Psoas muscle (tissue), 8 donors: Measurements from ENCODE around the gene VGLL3. TPM values are rescaled to one million over a fixed set of nuclear protein-coding genes. Genes with fewer than 3 reads are reported as not detected.
"Not testable (repeated sequence)": the region's sequence is repeated elsewhere in the genome, so short reads cannot be mapped to it uniquely, and the experiment has no call there.

Source experiments
- ATAC-seq, 4 donors: fragments of 200-7000 bp; cut with Tn5 transposase; one replicate each; pipeline ENCODE4 v1.9.1; 2020; ENCODE audit warnings: moderate library complexity in 3 of 4, mild to moderate bottlenecking in 2 of 4
- DNase-seq, 2 donors: peaks; one replicate each; pipeline ENCODE4 v3.0.0-alpha.2; 2020
- H3K27ac ChIP-seq: fragments of 200-600 bp; one replicate; pipeline ENCODE4 v1.8.0; 2022
- H3K27me3 ChIP-seq, 3 donors: fragments of 200-600 bp in 1 of 3; one replicate each; pipeline versions ENCODE4 v1.6.1 to v1.8.0; 2013 to 2022; ENCODE audit warnings: low read length in 2 of 3, mild to moderate bottlenecking in 2 of 3, moderate library complexity in 1 of 3; ENCODE audit not compliant: insufficient read depth in 3 of 3
- H3K36me3 ChIP-seq, 2 donors: fragments of 200-600 bp in 1 of 2; one replicate each; pipeline versions ENCODE4 v1.6.1 to v1.8.0; 2013 to 2022; ENCODE audit warnings: low read depth in 1 of 2, mild to moderate bottlenecking in 1 of 2, moderate library complexity in 1 of 2; ENCODE audit not compliant: insufficient read depth in 1 of 2
- H3K4me1 ChIP-seq: fragments of 200-600 bp; one replicate; pipeline ENCODE4 v1.8.0; 2022
- H3K4me3 ChIP-seq: fragments of 200-600 bp; one replicate; pipeline ENCODE4 v1.8.0; 2022; ENCODE audit warnings: mild to moderate bottlenecking
- H3K9me3 ChIP-seq: fragments of 200-600 bp; one replicate; pipeline ENCODE4 v1.8.0; 2022
- WGBS, 3 donors: extraction: QIAGEN DNeasy Blood & Tissue Kit; methylation state at CpG; one replicate each; pipeline versions ENCODE4 v1.1.6 to v1.1.7; 2013; 5-methylcytosine and 5-hydroxymethylcytosine counted together
- intact Hi-C, 2 donors: fragments of 100-400 bp; cut with DNase I; formaldehyde crosslinking; loops; one replicate each; pipeline versions ENCODE4 v1.11.0 to v1.14.2; 2022
- polyA plus RNA-seq, 3 donors: library from polyadenylated mRNA; stranded (reverse); fragments of 200-250 nt; gene quantifications; one replicate each; pipeline ENCODE4 v1.2.3, GENCODE V29; 2013
- total RNA-seq, 4 donors: library from RNA; stranded (reverse); fragmentation: NEBNext Ultra II Directional in 2 of 4; extraction: Animal tissue kit (Norgen Biotek cat#: 25700) in 2 of 4; gene quantifications; one replicate each; pipeline versions ENCODE4 v1.2.1 to v1.2.4, GENCODE V29; 2021 to 2023
- TF ChIP-seq, protein P1 (sequence below): fragments of 200-600 bp; IDR thresholded peaks from one replicate; pipeline ENCODE4 v1.8.0; 2022; ENCODE audit warnings: antibody characterized with exemption
- donor health status: healthy with polysubstance abuse.
- donor health status: DM: no; HTN: no; CAD: no; lungs with moderate emphysema.
- donor health status: Bipolar disorder and iron deficiency.
- donor health status: healthy.
- donor health status: DM: yes; HTN: yes; CAD: no.
- donor health status: DM: no; HTN: no; CAD: no.
- donor health status: DM: no; HTN: no; CAD: no.
- donor health status: DM: yes; HTN: yes; CAD: no.

The VGLL3 gene
- total and polyA plus RNA-seq, 7 donors, result 1.2 to 15.1 (median 3.2) TPM

DNA sequence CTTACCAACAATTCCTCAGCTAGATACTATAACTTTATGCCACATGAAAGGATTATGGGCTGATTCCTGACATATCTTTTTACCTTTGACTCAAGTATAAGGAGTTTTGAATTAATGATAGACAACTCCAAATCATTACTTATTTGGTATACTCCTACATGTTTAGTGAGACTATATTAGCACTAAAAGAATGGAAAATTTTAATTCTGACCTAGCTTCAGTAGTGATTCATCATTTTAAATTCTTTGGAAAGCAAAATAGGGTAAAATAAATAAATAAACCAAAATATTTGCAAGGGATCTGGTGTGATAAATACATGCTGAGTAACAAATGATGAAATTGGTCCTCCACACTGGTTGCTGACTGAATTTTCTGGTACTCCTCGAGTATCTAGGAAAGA lies 42.3 kb upstream of the VGLL3 start:
- Histone ChIP-seq H3K27ac (no peak overlapping the region), H3K4me3 (no peak overlapping the region), H3K4me1 (no peaks in the 10 kb centered on the region), H3K27me3 (no peaks in the 10 kb centered on the region), H3K9me3 (no peaks in the 10 kb centered on the region), H3K36me3 (no peaks in the 10 kb centered on the region)
- DNase-seq, result no peak
- TF ChIP-seq, protein P1, sequence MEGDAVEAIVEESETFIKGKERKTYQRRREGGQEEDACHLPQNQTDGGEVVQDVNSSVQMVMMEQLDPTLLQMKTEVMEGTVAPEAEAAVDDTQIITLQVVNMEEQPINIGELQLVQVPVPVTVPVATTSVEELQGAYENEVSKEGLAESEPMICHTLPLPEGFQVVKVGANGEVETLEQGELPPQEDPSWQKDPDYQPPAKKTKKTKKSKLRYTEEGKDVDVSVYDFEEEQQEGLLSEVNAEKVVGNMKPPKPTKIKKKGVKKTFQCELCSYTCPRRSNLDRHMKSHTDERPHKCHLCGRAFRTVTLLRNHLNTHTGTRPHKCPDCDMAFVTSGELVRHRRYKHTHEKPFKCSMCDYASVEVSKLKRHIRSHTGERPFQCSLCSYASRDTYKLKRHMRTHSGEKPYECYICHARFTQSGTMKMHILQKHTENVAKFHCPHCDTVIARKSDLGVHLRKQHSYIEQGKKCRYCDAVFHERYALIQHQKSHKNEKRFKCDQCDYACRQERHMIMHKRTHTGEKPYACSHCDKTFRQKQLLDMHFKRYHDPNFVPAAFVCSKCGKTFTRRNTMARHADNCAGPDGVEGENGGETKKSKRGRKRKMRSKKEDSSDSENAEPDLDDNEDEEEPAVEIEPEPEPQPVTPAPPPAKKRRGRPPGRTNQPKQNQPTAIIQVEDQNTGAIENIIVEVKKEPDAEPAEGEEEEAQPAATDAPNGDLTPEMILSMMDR, result no peak
- ATAC-seq, result no peak
- WGBS, 3 donors, result 54 to 82% (median 63%) methylated on average over 1 of the region's 1 CpG
- intact Hi-C loops, result no loop called here

DNA sequence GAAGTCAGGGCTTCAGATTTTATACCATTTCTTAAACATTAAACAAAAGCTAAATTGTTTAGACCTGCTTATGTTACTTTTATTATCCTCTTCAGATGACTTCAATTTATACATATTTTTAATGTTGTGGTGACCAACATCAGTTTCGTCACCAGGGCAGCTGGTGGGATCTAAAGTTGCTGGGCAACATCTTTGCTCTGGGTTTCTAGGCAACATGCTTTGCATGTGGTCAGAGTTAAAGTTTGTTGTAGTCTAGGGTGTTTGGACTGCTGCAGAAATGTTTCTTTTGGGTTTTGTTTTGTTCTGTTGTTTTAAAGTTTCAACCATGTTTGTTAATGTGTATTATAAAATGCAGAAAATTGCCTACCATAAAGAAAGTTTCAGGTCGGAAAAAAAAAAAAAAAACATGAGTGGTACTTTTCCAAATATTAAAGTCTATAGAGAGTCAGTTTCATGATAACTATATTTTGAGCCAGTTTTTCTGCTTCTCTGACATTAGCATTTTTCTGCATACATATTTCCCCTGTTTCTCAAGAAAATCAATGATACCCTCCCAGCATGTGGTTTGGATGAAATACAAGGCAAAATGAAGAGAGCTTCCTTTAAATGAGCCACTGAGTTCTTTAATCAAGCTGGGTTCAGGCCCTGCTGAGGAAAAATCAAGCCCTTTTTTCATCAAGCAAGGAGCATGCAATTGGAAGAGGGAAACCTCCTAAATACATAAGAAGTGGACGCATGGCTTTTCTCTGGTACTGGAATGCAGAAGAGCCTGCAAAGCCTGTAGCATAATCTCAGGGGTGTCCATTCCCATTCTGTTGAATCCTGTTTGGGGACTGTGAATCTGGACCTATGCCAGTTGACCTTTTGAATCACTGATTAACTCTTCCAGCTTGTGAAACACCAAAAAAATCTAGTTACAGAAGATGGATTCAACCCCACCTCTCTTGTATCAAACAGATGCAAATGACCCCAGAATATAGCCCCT lies 35.0 kb upstream of the VGLL3 start:
- no peaks in the 10 kb centered on the region for H3K9me3 ChIP-seq
- DNase-seq (no peak), ATAC-seq (no peak)
- 76 to 80% (median 78%) methylated on average over 3 of the region's 3 CpGs for WGBS, 3 donors
- no peaks in the 10 kb centered on the region for H3K36me3 ChIP-seq
- intact Hi-C loops, result no loop called here
- H3K4me3 ChIP-seq, result no peak overlapping the region
- no peak overlapping the region for H3K27ac ChIP-seq
- TF ChIP-seq, protein P1, result no peak
- no peaks in the 10 kb centered on the region for H3K27me3 ChIP-seq
- H3K4me1 ChIP-seq, result no peaks in the 10 kb centered on the region

DNA sequence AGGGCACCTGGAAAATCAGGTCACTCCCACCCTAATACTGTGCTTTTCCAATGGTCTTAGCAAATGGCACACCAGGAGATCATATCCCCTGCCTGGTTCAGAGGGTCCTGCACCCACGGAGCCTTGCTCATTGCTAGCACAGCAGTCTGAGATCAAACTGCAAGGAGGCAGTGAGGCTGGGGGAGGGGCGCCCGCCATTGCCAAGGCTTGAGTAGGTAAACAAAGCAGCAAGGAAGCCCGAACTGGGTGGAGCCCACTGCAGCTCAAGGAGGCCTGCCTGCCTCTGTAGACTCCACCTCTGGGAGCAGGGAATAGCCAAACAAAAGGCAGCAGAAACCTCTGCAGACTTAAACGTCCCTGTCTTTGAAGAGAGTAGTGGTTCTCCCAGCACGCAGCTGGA lies 26.4 kb upstream of the VGLL3 start:
- not testable (repeated sequence) for H3K36me3 ChIP-seq, ATAC-seq
- WGBS, 3 donors, result 77 to 88% (median 86%) methylated on average over 6 of the region's 6 CpGs

DNA sequence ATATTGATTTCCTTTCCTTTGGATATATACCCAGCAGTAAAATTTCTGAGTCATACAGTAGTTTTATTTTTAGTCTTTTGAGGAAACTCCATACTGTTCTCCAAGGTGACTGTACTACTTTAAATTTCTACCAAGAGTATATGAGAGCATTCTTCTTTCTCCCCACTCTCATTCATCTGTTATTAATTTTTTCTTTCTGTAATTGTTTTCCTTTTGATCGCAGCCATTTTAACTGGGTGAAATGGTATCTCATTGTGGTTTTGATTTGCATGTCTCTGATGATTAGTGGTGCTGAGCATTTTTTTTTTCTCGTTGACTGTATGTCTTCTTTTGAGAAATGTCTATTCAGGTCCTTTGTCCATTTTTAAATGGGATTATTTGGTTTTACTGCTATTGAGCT lies 18.3 kb upstream of the VGLL3 start:
- 40 to 84% (median 59%) methylated on average over 2 of the region's 2 CpGs for WGBS, 3 donors
- ATAC-seq (no peak), DNase-seq (no peak)
- no peaks in the 10 kb centered on the region for H3K27me3 ChIP-seq
- H3K4me1 ChIP-seq, result no peaks in the 10 kb centered on the region
- TF ChIP-seq, protein P1, result no peak
- peaks cover 3% of the 10 kb centered on the region for H3K9me3 ChIP-seq
- H3K4me3 ChIP-seq, result no peak overlapping the region
- no peaks in the 10 kb centered on the region for H3K36me3 ChIP-seq
- intact Hi-C loops, result no loop called here
- no peak overlapping the region for H3K27ac ChIP-seq

More for the DNA sequence above, 26.4 kb upstream of the VGLL3 start:
- H3K9me3 ChIP-seq, H3K27ac ChIP-seq, H3K27me3 ChIP-seq, H3K4me1 ChIP-seq, intact Hi-C loops, DNase-seq, H3K4me3 ChIP-seq: not testable (repeated sequence)

DNA sequence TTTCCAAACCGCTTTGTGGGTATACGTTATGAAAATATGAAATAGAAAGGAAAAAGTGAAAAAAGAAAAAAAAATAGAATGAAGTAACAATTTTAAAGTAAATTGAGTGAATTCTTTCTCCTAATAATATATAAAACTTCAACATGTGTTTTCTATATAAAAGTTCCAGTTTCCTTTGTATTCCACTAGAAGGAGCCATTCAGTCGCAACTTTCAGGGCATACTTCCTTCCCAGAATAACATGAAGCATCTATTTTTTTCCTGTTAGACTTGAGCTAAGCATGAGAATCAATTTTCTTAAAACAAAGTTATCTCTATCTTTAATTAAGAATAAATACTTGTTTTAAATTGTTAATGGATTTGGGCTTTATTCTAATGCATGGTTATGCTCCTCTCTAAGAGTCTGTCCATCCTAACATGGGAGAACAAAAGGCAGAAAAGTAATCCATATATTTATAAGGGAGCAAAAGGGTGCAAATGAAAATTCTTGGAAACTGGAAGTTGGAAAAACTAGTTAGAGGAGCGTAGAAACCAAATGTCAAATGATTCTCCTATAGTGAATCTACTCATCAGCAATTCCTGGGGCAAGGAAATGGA lies 16.0 kb upstream of the VGLL3 start:
- DNase-seq, result no peak
- H3K9me3 ChIP-seq, result peaks cover 3% of the 10 kb centered on the region
- H3K4me3 ChIP-seq, result no peak overlapping the region
- no peak for ATAC-seq
- TF ChIP-seq, protein P1, result no peak
- no peaks in the 10 kb centered on the region for H3K4me1 ChIP-seq
- WGBS, 3 donors, result 60 to 80% (median 72%) methylated on average over 4 of the region's 4 CpGs
- no peaks in the 10 kb centered on the region for H3K36me3 ChIP-seq
- intact Hi-C loops, result no loop called here
- no peaks in the 10 kb centered on the region for H3K27me3 ChIP-seq
- no peak overlapping the region for H3K27ac ChIP-seq
